HCT116 (cell line): Measurements from ENCODE around the gene FEZF1. TPM values are rescaled to one million over a fixed set of nuclear protein-coding genes. Genes with fewer than 3 reads are reported as not detected.
"Not testable (repeated sequence)": the region's sequence is repeated elsewhere in the genome, so short reads cannot be mapped to it uniquely, and the experiment has no call there.

Experiments used
- ATAC-seq: fragments of 200-7000 bp; cut with Tn5 transposase; 2 replicates; pipeline ENCODE4 v1.9.1; 2020; ENCODE audit warnings: mild to moderate bottlenecking, moderate library complexity
- BruUV-seq: library from RNA; stranded (reverse); fragments of 400-500 nt; replicated peaks from 2 replicates; lab custom pipeline; 2021; lab: Mats Ljungman, UMichigan
- CTCF ChIA-PET: fragments of 300-600 bp; sonication (Branson Sonifier 250); formaldehyde crosslinking; loops from one replicate; lab custom pipeline; 2021; ENCODE audit warnings: antibody characterized with exemption; lab: Charles Lee
- POLR2A ChIA-PET: fragments of 300-600, 350-600 bp; sonication (Branson Sonifier 250); formaldehyde crosslinking; loops from one replicate; lab custom pipeline; 2021; ENCODE audit warnings: antibody characterized with exemption; lab: Charles Lee
- RAD21 ChIA-PET, 2 experiments: fragments of 300-600 bp; sonication (Branson Sonifier 250); formaldehyde crosslinking; loops; one replicate each; lab custom pipeline; 2023; ENCODE audit warnings: low total read pairs in 2 of 2; ENCODE audit not compliant: uncharacterized antibody in 2 of 2, unreplicated experiment in 2 of 2, low non-redundant PET in 1 of 2; lab: Charles Lee
- DNase-seq: peaks from one replicate; pipeline ENCODE4 v3.0.0-alpha.2; 2010; ENCODE audit warnings: low read depth, low spot score
- H2AFZ ChIP-seq: fragments of 200-600 bp; shearing (Covaris generic), sonication (generic); 2 replicates; pipeline ENCODE4 v1.6.1; 2017; ENCODE audit warnings: low read depth, mixed run types, mixed read lengths, antibody characterized with exemption, low read length; ENCODE audit not compliant: poor library complexity, severe bottlenecking
- H3K27ac ChIP-seq: 2 replicates; pipeline ENCODE4 v1.5.1; 2012; ENCODE audit warnings: low read depth, low read length
- H3K27me3 ChIP-seq: fragments of 200-600 bp; sonication (generic); 2 replicates; pipeline ENCODE4 v1.6.1; 2016; ENCODE audit warnings: mixed run types, low read length, mixed read lengths; ENCODE audit not compliant: insufficient read depth
- H3K36me3 ChIP-seq, 2 experiments: fragments of 200-500 bp in 1 of 2; fragments of 200-600 bp in 1 of 2; sonication (Bioruptor generic) in 1 of 2; sonication (generic) in 1 of 2; 2 replicates each; pipeline versions ENCODE4 v1.5.1 to v1.6.1; 2014 to 2016; ENCODE audit warnings: low read length in 2 of 2, inconsistent platforms in 1 of 2, mixed read lengths in 1 of 2, mixed run types in 1 of 2; ENCODE audit not compliant: insufficient read depth in 2 of 2, control insufficient read depth in 1 of 2
- H3K4me1 ChIP-seq, 2 experiments: fragments of 200-600 bp in 1 of 2; sonication (generic) in 1 of 2; 2 replicates each; pipeline versions ENCODE4 v1.5.1 to v1.6.1; 2012 to 2017; ENCODE audit warnings: low read length in 2 of 2, inconsistent platforms in 1 of 2, mild to moderate bottlenecking in 1 of 2, mixed read lengths in 1 of 2, mixed run types in 1 of 2, moderate library complexity in 1 of 2; ENCODE audit not compliant: insufficient read depth in 2 of 2, control insufficient read depth in 1 of 2
- H3K4me2 ChIP-seq: fragments of 200-600 bp; sonication (generic); 2 replicates; pipeline ENCODE4 v1.6.1; 2017; ENCODE audit warnings: mixed run types, low read length, mixed read lengths
- H3K4me3 ChIP-seq, 2 experiments: fragments of 200-600 bp in 1 of 2; sonication (generic) in 1 of 2; replicated peaks in 1 of 2; 2 replicates each; pipeline ENCODE4 v1.5.1; 2011 to 2016; ENCODE audit warnings: low read length in 2 of 2, control low read depth in 1 of 2, low read depth in 1 of 2, mild to moderate bottlenecking in 1 of 2, mixed read lengths in 1 of 2, mixed run types in 1 of 2
- H3K79me2 ChIP-seq: fragments of 200-600 bp; sonication (generic); 2 replicates; pipeline ENCODE4 v1.6.1; 2017; ENCODE audit warnings: mild to moderate bottlenecking, mixed run types, low read length, moderate library complexity, mixed read lengths; ENCODE audit not compliant: insufficient read depth
- H3K9ac ChIP-seq: fragments of 200-600 bp; sonication (generic); 2 replicates; pipeline ENCODE4 v1.6.1; 2016; ENCODE audit warnings: low read length, mixed read lengths
- H3K9me2 ChIP-seq: fragments of 200-600 bp; sonication (generic), shearing (Covaris generic); 2 replicates; pipeline ENCODE4 v1.6.1; 2017; ENCODE audit warnings: mixed run types, mild to moderate bottlenecking, moderate library complexity; ENCODE audit not compliant: insufficient read depth
- H3K9me3 ChIP-seq, 2 experiments: fragments of 200-500 bp in 1 of 2; fragments of 200-600 bp in 1 of 2; sonication (Bioruptor generic) in 1 of 2; sonication (generic) in 1 of 2; 2 replicates each; pipeline ENCODE4 v1.6.1; 2014 to 2017; ENCODE audit warnings: low read length in 2 of 2, mixed read lengths in 2 of 2, inconsistent platforms in 1 of 2, low read depth in 1 of 2, mild to moderate bottlenecking in 1 of 2, mixed run types in 1 of 2, moderate library complexity in 1 of 2; ENCODE audit not compliant: control insufficient read depth in 1 of 2, insufficient read depth in 1 of 2
- H4K20me1 ChIP-seq: fragments of 200-600 bp; sonication (generic), shearing (Covaris generic); 2 replicates; pipeline ENCODE4 v1.6.1; 2017; ENCODE audit warnings: mixed run types, mild to moderate bottlenecking, moderate library complexity; ENCODE audit not compliant: insufficient read depth
- POLR2AphosphoS5 ChIP-seq: IDR thresholded peaks from 2 replicates; pipeline ENCODE4 v1.6.1; 2011; ENCODE audit warnings: mild to moderate bottlenecking, low read depth, low read length, moderate library complexity
- RAD21 ChIP-seq: IDR thresholded peaks from 2 replicates; pipeline ENCODE4 v1.6.1; 2012; ENCODE audit warnings: low read depth, mild to moderate bottlenecking
- ZNF274 ChIP-seq: fragments of 200-500 bp; sonication (Bioruptor generic); IDR thresholded peaks from 2 replicates; pipeline ENCODE4 v1.6.1; 2014; ENCODE audit warnings: mild to moderate bottlenecking, low read depth, low read length, inconsistent platforms
- intact Hi-C: fragments of 100-400 bp; cut with micrococcal nuclease; formaldehyde crosslinking; loops from 2 replicates; pipeline ENCODE4 v1.10.0; 2022
- total RNA-seq: library from RNA; stranded (reverse); gene quantifications from one replicate; pipeline ENCODE4 v1.2.1, GENCODE V29; 2021; ENCODE audit not compliant: unreplicated experiment
- TF ChIP-seq, protein P1 (sequence below), 3 experiments: fragments of 200-600 bp in 1 of 3; sonication (generic) in 1 of 3; IDR thresholded peaks in 2 of 3; conservative IDR thresholded peaks in 1 of 3; 2 replicates each; pipeline ENCODE4 v1.5.1; 2012 to 2017; ENCODE audit warnings: low read depth in 2 of 3, low read length in 2 of 3, antibody characterized with exemption in 1 of 3, borderline replicate concordance in 1 of 3, control low read depth in 1 of 3, mild to moderate bottlenecking in 1 of 3, mixed read lengths in 1 of 3, mixed run types in 1 of 3, moderate library complexity in 1 of 3; ENCODE audit not compliant: insufficient read depth in 1 of 3

Gene FEZF1
- total RNA-seq, 1 experiment from 2014 or later = 0.37 TPM

DNA sequence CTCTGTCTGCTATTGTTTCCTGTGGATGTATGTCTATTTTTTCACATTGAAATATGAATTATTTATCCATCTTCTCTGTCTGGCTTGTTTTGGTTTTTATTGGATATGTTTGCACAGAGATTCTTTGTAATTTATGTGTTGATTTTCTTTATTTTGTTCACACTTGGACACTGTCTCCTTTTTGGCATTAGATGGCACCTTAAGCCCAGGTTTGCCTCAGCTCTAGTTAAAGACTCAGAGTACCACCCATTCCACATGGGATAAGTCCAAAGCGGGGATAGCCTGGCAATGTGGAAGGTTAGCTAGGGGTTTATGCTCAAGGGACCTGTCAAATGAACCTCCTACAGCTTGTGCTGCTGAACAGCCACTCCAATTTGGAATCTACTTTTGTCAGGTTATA is 14.1 kb downstream of the FEZF1 start:
- H3K9me2 ChIP-seq = no peaks in the 10 kb centered on the region
- no peaks in the 10 kb centered on the region for H3K79me2 ChIP-seq
- ChIA-PET CTCF (no interaction called here), RAD21 (no interaction called here), POLR2A (no interaction called here)
- no peaks in the 10 kb centered on the region for H3K4me1 ChIP-seq
- no peak overlapping the region for H3K4me3 ChIP-seq
- H2AFZ ChIP-seq = no peak overlapping the region
- H3K9ac ChIP-seq = no peak overlapping the region
- H3K27me3 ChIP-seq = no peaks in the 10 kb centered on the region
- intact Hi-C loops = no loop called here
- no peaks in the 10 kb centered on the region for H3K9me3 ChIP-seq
- DNase-seq (no peak), ATAC-seq (no peak)
- no peaks in the 10 kb centered on the region for H3K36me3 ChIP-seq
- TF ChIP-seq, protein P1, sequence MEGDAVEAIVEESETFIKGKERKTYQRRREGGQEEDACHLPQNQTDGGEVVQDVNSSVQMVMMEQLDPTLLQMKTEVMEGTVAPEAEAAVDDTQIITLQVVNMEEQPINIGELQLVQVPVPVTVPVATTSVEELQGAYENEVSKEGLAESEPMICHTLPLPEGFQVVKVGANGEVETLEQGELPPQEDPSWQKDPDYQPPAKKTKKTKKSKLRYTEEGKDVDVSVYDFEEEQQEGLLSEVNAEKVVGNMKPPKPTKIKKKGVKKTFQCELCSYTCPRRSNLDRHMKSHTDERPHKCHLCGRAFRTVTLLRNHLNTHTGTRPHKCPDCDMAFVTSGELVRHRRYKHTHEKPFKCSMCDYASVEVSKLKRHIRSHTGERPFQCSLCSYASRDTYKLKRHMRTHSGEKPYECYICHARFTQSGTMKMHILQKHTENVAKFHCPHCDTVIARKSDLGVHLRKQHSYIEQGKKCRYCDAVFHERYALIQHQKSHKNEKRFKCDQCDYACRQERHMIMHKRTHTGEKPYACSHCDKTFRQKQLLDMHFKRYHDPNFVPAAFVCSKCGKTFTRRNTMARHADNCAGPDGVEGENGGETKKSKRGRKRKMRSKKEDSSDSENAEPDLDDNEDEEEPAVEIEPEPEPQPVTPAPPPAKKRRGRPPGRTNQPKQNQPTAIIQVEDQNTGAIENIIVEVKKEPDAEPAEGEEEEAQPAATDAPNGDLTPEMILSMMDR (IDR thresholded peaks at IDR 0.05 in 2 of 3, conservative IDR thresholded peaks at IDR 0.05 in 1 of 3; ENCODE audit: borderline replicate concordance in 1 of 3, insufficient read depth in 1 of 3, low read depth in 2 of 3, low read length in 2 of 3) = no peak
- peak; percentile 26; the same call in 1 of the 2 replicates for TF ChIP-seq RAD21
- H3K27ac ChIP-seq = no peak overlapping the region
- no peaks in the 10 kb centered on the region for H4K20me1 ChIP-seq
- no TSS peak for BruUV-seq
- H3K4me2 ChIP-seq = no peak overlapping the region

GRCh38 chr7:122289426-122289825 is 15.1 kb downstream of the FEZF1 start:
- ATAC-seq = no peak
- Histone ChIP-seq H2AFZ (no peak overlapping the region), H3K4me3 (no peak overlapping the region), H3K9me2 (no peaks in the 10 kb centered on the region), H3K9me3 (no peaks in the 10 kb centered on the region), H3K27me3 (no peaks in the 10 kb centered on the region), H3K79me2 (no peaks in the 10 kb centered on the region), H3K4me2 (no peak overlapping the region), H3K9ac (no peak overlapping the region), H4K20me1 (no peaks in the 10 kb centered on the region), H3K27ac (no peak overlapping the region), H3K4me1 (no peaks in the 10 kb centered on the region), H3K36me3 (no peaks in the 10 kb centered on the region)
- TF ChIP-seq ZNF274 = no peak
- TF ChIP-seq, protein P1 (IDR thresholded peaks at IDR 0.05 in 2 of 3, conservative IDR thresholded peaks at IDR 0.05 in 1 of 3; ENCODE audit: borderline replicate concordance in 1 of 3, insufficient read depth in 1 of 3, low read depth in 2 of 3, low read length in 2 of 3) = no peak
- no peak for TF ChIP-seq POLR2AphosphoS5
- ChIA-PET CTCF (no interaction called here), RAD21 (interaction anchor here in 1 of 2 experiments (0.6 kb wide), 1 partner anchor 15 kb away, joined by 3 read pairs; the partner anchor contains the start of gene FEZF1), POLR2A (no interaction called here)
- DNase-seq = no peak
- intact Hi-C loops = no loop called here
- BruUV-seq = no TSS peak

GRCh38 chr7:122284608-122285007 is 19.9 kb downstream of the FEZF1 start:
- H2AFZ ChIP-seq, BruUV-seq, ATAC-seq, H4K20me1 ChIP-seq, DNase-seq, H3K4me3 ChIP-seq, CTCF ChIA-PET, intact Hi-C loops, H3K9me2 ChIP-seq, H3K9me3 ChIP-seq, H3K36me3 ChIP-seq, POLR2A ChIA-PET, H3K4me2 ChIP-seq, H3K27ac ChIP-seq, RAD21 ChIA-PET, H3K9ac ChIP-seq, H3K79me2 ChIP-seq, H3K27me3 ChIP-seq, H3K4me1 ChIP-seq: not testable (repeated sequence)
